Stimulated activated CD4-positive, alpha-beta T cell treated with anti-CD3 and anti-CD28 coated beads, Interleukin-1b, Interleukin-23, amount 100 ng/mL, for 48 hours (primary cell): ENCODE data around the gene TMEM184B.

Source experiments
- DNase-seq: peaks from one replicate; pipeline ENCODE4 v3.0.0-alpha.2; 2020

The TMEM184B gene

GRCh38 chr22:38271927-38272372 lies 860 bp downstream of the TMEM184B start:
- no peak for DNase-seq

- DNase-seq, result no peak
These were observed 1.7 kb downstream of the TMEM184B start for GRCh38 chr22:38271101-38271500.

- no peak for DNase-seq
These were observed 2.5 kb downstream of the TMEM184B start for GRCh38 chr22:38270091-38270992.

- no peak for DNase-seq
These were observed 3.3 kb downstream of the TMEM184B start for GRCh38 chr22:38269466-38269865.

GRCh38 chr22:38267086-38267485 lies 5.7 kb downstream of the TMEM184B start:
- DNase-seq, result peak; percentile 37

- no peak for DNase-seq
These were observed 6.7 kb downstream of the TMEM184B start for GRCh38 chr22:38266120-38266519.

GRCh38 chr22:38264322-38264843 lies 8.4 kb downstream of the TMEM184B start:
- no peak for DNase-seq

GRCh38 chr22:38262051-38262795 lies 10.6 kb downstream of the TMEM184B start:
- peak; percentile 43 for DNase-seq

- no peak for DNase-seq
These were observed 11.8 kb downstream of the TMEM184B start for GRCh38 chr22:38260761-38261681.

GRCh38 chr22:38259370-38259769 lies 13.4 kb downstream of the TMEM184B start:
- DNase-seq, result no peak

- no peak for DNase-seq
These were observed 13.9 kb downstream of the TMEM184B start for GRCh38 chr22:38258895-38259294.

- no peak for DNase-seq
These were observed 15.1 kb downstream of the TMEM184B start for GRCh38 chr22:38257650-38258250.

GRCh38 chr22:38257181-38257580 lies 15.6 kb downstream of the TMEM184B start:
- DNase-seq, result no peak

- no peak for DNase-seq
These were observed 17.1 kb downstream of the TMEM184B start for GRCh38 chr22:38255697-38256096.

- no peak for DNase-seq
These were observed 21.5 kb downstream of the TMEM184B start for GRCh38 chr22:38251341-38251692.

GRCh38 chr22:38250643-38251340 lies 22.0 kb downstream of the TMEM184B start:
- no peak for DNase-seq

GRCh38 chr22:38249803-38250642 lies 22.8 kb downstream of the TMEM184B start:
- DNase-seq, result no peak

GRCh38 chr22:38249301-38249700 lies 23.5 kb downstream of the TMEM184B start:
- DNase-seq, result no peak

- DNase-seq, result no peak
These were observed 24.5 kb downstream of the TMEM184B start for GRCh38 chr22:38248280-38248679.

- DNase-seq, result no peak
These were observed 25.1 kb downstream of the TMEM184B start for GRCh38 chr22:38247713-38248112.

GRCh38 chr22:38246692-38247091 lies 26.1 kb downstream of the TMEM184B start:
- DNase-seq, result no peak
